ENCODE measurements around the gene MT1F. TPM values are rescaled to one million over a fixed set of nuclear protein-coding genes. Genes with fewer than 3 reads are reported as not detected.

Gene MT1F
- total RNA-seq, 4 donors from 2014 or later = 5.6 to 16.6 (median 12.9) TPM

GRCh38 chr16:56628486-56629350 is 29.0 kb upstream of the MT1F start:
- Histone ChIP-seq H3K4me1 (peaks cover 47% of the 10 kb centered on the region), H3K27ac (peak overlapping the region; percentile 19), H3K36me3 (no peaks in the 10 kb centered on the region), H3K4me3 (no peak overlapping the region), H3K27me3 (no peaks in the 10 kb centered on the region), H3K9me3 (no peaks in the 10 kb centered on the region)
- TF ChIP-seq POLR2A (IDR thresholded peaks at IDR 0.05) (no peak), POLR2AphosphoS5 (IDR thresholded peaks at IDR 0.05) (no peak), CTCF (IDR thresholded peaks at IDR 0.05) (no peak), EP300 (IDR thresholded peaks at IDR 0.05) (no peak)
- no peak for DNase-seq (ENCODE audit: low spot score in 2 of 2)
- 63% methylated on average over 9 of the region's 9 CpGs for WGBS

- TF ChIP-seq POLR2A (IDR thresholded peaks at IDR 0.05) = no peak
- no peak for TF ChIP-seq CTCF (IDR thresholded peaks at IDR 0.05)
- no peak for TF ChIP-seq POLR2AphosphoS5 (IDR thresholded peaks at IDR 0.05)
- no peak for TF ChIP-seq EP300 (IDR thresholded peaks at IDR 0.05)
- WGBS = 100% methylated on average over 1 of the region's 3 CpGs
- H3K36me3 ChIP-seq = no peaks in the 10 kb centered on the region
- H3K27me3 ChIP-seq = peaks cover 2% of the 10 kb centered on the region
- no peaks in the 10 kb centered on the region for H3K9me3 ChIP-seq
- no peak overlapping the region for H3K4me3 ChIP-seq
- peaks cover 47% of the 10 kb centered on the region for H3K4me1 ChIP-seq
- no peak overlapping the region for H3K27ac ChIP-seq
- DNase-seq (ENCODE audit: low spot score in 2 of 2) = no peak
Measured at GRCh38 chr16:56629531-56629930, 28.2 kb upstream of the MT1F start.

- 81% methylated on average over 3 of the region's 3 CpGs for WGBS
- no peaks in the 10 kb centered on the region for H3K36me3 ChIP-seq
- no peak for DNase-seq (ENCODE audit: low spot score in 2 of 2)
- no peak overlapping the region for H3K4me3 ChIP-seq
- H3K27me3 ChIP-seq = peaks cover 8% of the 10 kb centered on the region
- H3K27ac ChIP-seq = no peak overlapping the region
- TF ChIP-seq EP300 (IDR thresholded peaks at IDR 0.05) (no peak), POLR2A (IDR thresholded peaks at IDR 0.05) (no peak), CTCF (IDR thresholded peaks at IDR 0.05) (no peak), POLR2AphosphoS5 (IDR thresholded peaks at IDR 0.05) (no peak)
- peaks cover 44% of the 10 kb centered on the region for H3K4me1 ChIP-seq
- H3K9me3 ChIP-seq = no peaks in the 10 kb centered on the region
Measured at GRCh38 chr16:56630134-56630533, 27.6 kb upstream of the MT1F start.

GRCh38 chr16:56631197-56631596 is 26.6 kb upstream of the MT1F start:
- no peak for DNase-seq (ENCODE audit: low spot score in 2 of 2)
- 91% methylated on average over 10 of the region's 10 CpGs for WGBS
- H3K4me1 ChIP-seq = peaks cover 43% of the 10 kb centered on the region
- peak overlapping the region; percentile 82 for H3K27ac ChIP-seq
- H3K36me3 ChIP-seq = no peaks in the 10 kb centered on the region
- no peak for TF ChIP-seq CTCF (IDR thresholded peaks at IDR 0.05)
- no peak for TF ChIP-seq POLR2A (IDR thresholded peaks at IDR 0.05)
- H3K9me3 ChIP-seq = no peaks in the 10 kb centered on the region
- peak overlapping the region; percentile 48 for H3K4me3 ChIP-seq
- H3K27me3 ChIP-seq = peaks cover 17% of the 10 kb centered on the region

- Histone ChIP-seq H3K27me3 (peaks cover 17% of the 10 kb centered on the region), H3K4me1 (peaks cover 37% of the 10 kb centered on the region), H3K27ac (peak overlapping the region; percentile 82), H3K36me3 (no peaks in the 10 kb centered on the region), H3K9me3 (no peaks in the 10 kb centered on the region), H3K4me3 (peak overlapping the region; percentile 48)
- WGBS = 61% methylated on average over 13 of the region's 14 CpGs
- TF ChIP-seq POLR2A (IDR thresholded peaks at IDR 0.05) = no peak
- no peak for TF ChIP-seq POLR2AphosphoS5 (IDR thresholded peaks at IDR 0.05)
- TF ChIP-seq CTCF (IDR thresholded peaks at IDR 0.05) = no peak
- no peak for TF ChIP-seq EP300 (IDR thresholded peaks at IDR 0.05)
- no peak for DNase-seq (ENCODE audit: low spot score in 2 of 2)
Measured at GRCh38 chr16:56631832-56632155, 26.0 kb upstream of the MT1F start.

Measured in suprapubic skin (tissue), 4 donors.